Gastrocnemius medialis (tissue), 4 donors: ENCODE measurements around the gene EP400.

Experiments
- POLR2A ChIP-seq, 2 donors: fragments of 450-650 bp; IDR thresholded peaks; one replicate each; pipeline ENCODE4 v1.6.1; 2017; ENCODE audit warnings: antibody characterized with exemption in 2 of 2, mild to moderate bottlenecking in 2 of 2, moderate library complexity in 2 of 2
- TF ChIP-seq, protein P1 (sequence below), 5 experiments: fragments of 450-650 bp in 3 of 5; fragments of 200-600 bp in 2 of 5; sonication (generic) in 2 of 5; IDR thresholded peaks in 4 of 5; conservative IDR thresholded peaks in 1 of 5; 1 replicate in 4 of 5; 2 replicates in 1 of 5; pipeline ENCODE4 v1.5.1; 2016 to 2019; ENCODE audit warnings: antibody characterized with exemption in 5 of 5, mild to moderate bottlenecking in 3 of 5, moderate library complexity in 3 of 5

- no peak for TF ChIP-seq POLR2A (IDR thresholded peaks at IDR 0.05)
- TF ChIP-seq, protein P1, sequence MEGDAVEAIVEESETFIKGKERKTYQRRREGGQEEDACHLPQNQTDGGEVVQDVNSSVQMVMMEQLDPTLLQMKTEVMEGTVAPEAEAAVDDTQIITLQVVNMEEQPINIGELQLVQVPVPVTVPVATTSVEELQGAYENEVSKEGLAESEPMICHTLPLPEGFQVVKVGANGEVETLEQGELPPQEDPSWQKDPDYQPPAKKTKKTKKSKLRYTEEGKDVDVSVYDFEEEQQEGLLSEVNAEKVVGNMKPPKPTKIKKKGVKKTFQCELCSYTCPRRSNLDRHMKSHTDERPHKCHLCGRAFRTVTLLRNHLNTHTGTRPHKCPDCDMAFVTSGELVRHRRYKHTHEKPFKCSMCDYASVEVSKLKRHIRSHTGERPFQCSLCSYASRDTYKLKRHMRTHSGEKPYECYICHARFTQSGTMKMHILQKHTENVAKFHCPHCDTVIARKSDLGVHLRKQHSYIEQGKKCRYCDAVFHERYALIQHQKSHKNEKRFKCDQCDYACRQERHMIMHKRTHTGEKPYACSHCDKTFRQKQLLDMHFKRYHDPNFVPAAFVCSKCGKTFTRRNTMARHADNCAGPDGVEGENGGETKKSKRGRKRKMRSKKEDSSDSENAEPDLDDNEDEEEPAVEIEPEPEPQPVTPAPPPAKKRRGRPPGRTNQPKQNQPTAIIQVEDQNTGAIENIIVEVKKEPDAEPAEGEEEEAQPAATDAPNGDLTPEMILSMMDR (IDR thresholded peaks at IDR 0.05 in 4 of 5, conservative IDR thresholded peaks at IDR 0.05 in 1 of 5) = no peak
Observed at GRCh38 chr12:132019891-132020290, 70.1 kb downstream of the EP400 start.
